Left lung (tissue), 10 donors: ENCODE measurements around the gene ZNF608. TPM values are rescaled to one million over a fixed set of nuclear protein-coding genes. Genes with fewer than 3 reads are reported as not detected.

Source experiments
- ATAC-seq: fragments of 200-7000 bp; cut with Tn5 transposase; one replicate; pipeline ENCODE4 v1.9.1; 2020; ENCODE audit warnings: moderate library complexity
- DNase-seq, 4 donors: peaks; one replicate each; pipeline ENCODE4 v3.0.0-alpha.2; 2013 to 2020
- H3K27ac ChIP-seq, 2 donors: fragments of 200-600 bp; sonication (generic) in 1 of 2; one replicate each; pipeline versions ENCODE4 v1.5.0 to v1.8.0; 2020 to 2021
- H3K27me3 ChIP-seq, 2 donors: fragments of 200-600 bp; sonication (generic) in 1 of 2; one replicate each; pipeline versions ENCODE4 v1.5.0 to v1.8.0; 2020 to 2021
- H3K36me3 ChIP-seq, 2 donors: fragments of 200-600 bp; sonication (generic) in 1 of 2; one replicate each; pipeline versions ENCODE4 v1.5.0 to v1.8.0; 2020 to 2021
- H3K4me1 ChIP-seq, 2 donors: fragments of 200-600 bp; one replicate each; pipeline ENCODE4 v1.8.0; 2021
- H3K4me3 ChIP-seq, 2 donors: fragments of 200-600 bp; sonication (generic) in 1 of 2; one replicate each; pipeline versions ENCODE4 v1.5.0 to v1.8.0; 2020 to 2021; ENCODE audit warnings: mild to moderate bottlenecking in 1 of 2
- H3K9me3 ChIP-seq, 2 donors: fragments of 200-600 bp; sonication (generic) in 1 of 2; one replicate each; pipeline versions ENCODE4 v1.5.0 to v1.8.0; 2020 to 2021
- CTCF ChIP-seq, 2 donors: fragments of 200-600 bp; sonication (generic) in 1 of 2; IDR thresholded peaks; one replicate each; pipeline versions ENCODE4 v1.5.0 to v1.8.0; 2021; ENCODE audit warnings: antibody characterized with exemption in 2 of 2
- intact Hi-C, 2 donors: fragments of 100-400 bp; cut with DNase I; formaldehyde crosslinking; loops; one replicate each; pipeline versions ENCODE4 v1.11.2 to v1.14.2; 2022
- polyA plus RNA-seq, 6 donors: library from polyadenylated mRNA; unstranded; fragments of 120-200 nt; gene quantifications; one replicate each; pipeline ENCODE4 v1.2.1, GENCODE V29; 2013; ENCODE audit not compliant: insufficient read length in 6 of 6
- total RNA-seq, 2 donors: library from RNA; stranded (reverse); fragmentation: NEBNext Ultra II Directional; extraction: Animal tissue kit (Norgen Biotek cat#: 25700); gene quantifications; one replicate each; pipeline ENCODE4 v1.2.1, GENCODE V29; 2021
- donor health status: DM: no; HTN: yes; CAD: no.
- donor health status: DM: no; HTN: no; CAD: no.

The ZNF608 gene
- total and polyA plus RNA-seq, 8 donors: 21.9 to 109 (median 96.6) TPM

GRCh38 chr5:124736805-124737188 is 9.6 kb downstream of the ZNF608 start:
- no peaks in the 10 kb centered on the region for H3K36me3 ChIP-seq
- no peak for DNase-seq
- no peak for ATAC-seq
- H3K4me3 ChIP-seq: no peak overlapping the region
- H3K27me3 ChIP-seq: peaks cover 0 to 5% of the 10 kb centered on the region in 2 donors
- H3K27ac ChIP-seq: peak overlapping the region; percentile 31 to 63
- intact Hi-C loops: no loop called here
- H3K4me1 ChIP-seq: peaks cover 9 to 67% of the 10 kb centered on the region in 2 donors
- H3K9me3 ChIP-seq: no peaks in the 10 kb centered on the region
- TF ChIP-seq CTCF (IDR thresholded peaks at IDR 0.05): no peak

GRCh38 chr5:124736082-124736804 is 10.2 kb downstream of the ZNF608 start:
- H3K9me3 ChIP-seq: no peaks in the 10 kb centered on the region
- ATAC-seq: peak; percentile 20
- H3K36me3 ChIP-seq: no peaks in the 10 kb centered on the region
- peaks cover 0 to 5% of the 10 kb centered on the region in 2 donors for H3K27me3 ChIP-seq
- peak overlapping the region; percentile 31 to 63 for H3K27ac ChIP-seq
- TF ChIP-seq CTCF (IDR thresholded peaks at IDR 0.05): no peak
- no peak for DNase-seq
- intact Hi-C loops: no loop called here
- H3K4me3 ChIP-seq: no peak overlapping the region
- H3K4me1 ChIP-seq: peaks cover 8 to 63% of the 10 kb centered on the region in 2 donors

GRCh38 chr5:124735169-124735858 is 11.1 kb downstream of the ZNF608 start:
- Histone ChIP-seq H3K9me3 (no peaks in the 10 kb centered on the region), H3K4me1 (peaks cover 8 to 68% of the 10 kb centered on the region in 2 donors), H3K4me3 (peak overlapping the region in 1 of 2 donors; percentile 8), H3K27ac (peak overlapping the region; percentile 30 to 63), H3K36me3 (no peaks in the 10 kb centered on the region), H3K27me3 (peaks cover 0 to 5% of the 10 kb centered on the region in 2 donors)
- intact Hi-C loops: no loop called here
- DNase-seq (no peak), ATAC-seq (peak; percentile 36)
- no peak for TF ChIP-seq CTCF (IDR thresholded peaks at IDR 0.05)

GRCh38 chr5:124734574-124735168 is 11.8 kb downstream of the ZNF608 start:
- intact Hi-C loops: no loop called here
- Histone ChIP-seq H3K27me3 (peaks cover 0 to 5% of the 10 kb centered on the region in 2 donors), H3K36me3 (no peaks in the 10 kb centered on the region), H3K9me3 (no peaks in the 10 kb centered on the region), H3K27ac (peak overlapping the region in 1 of 2 donors; percentile 30), H3K4me1 (peaks cover 8 to 64% of the 10 kb centered on the region in 2 donors), H3K4me3 (peak overlapping the region in 1 of 2 donors; percentile 8)
- no peak for TF ChIP-seq CTCF (IDR thresholded peaks at IDR 0.05)
- ATAC-seq (no peak), DNase-seq (no peak)

- Histone ChIP-seq H3K4me1 (peaks cover 8 to 52% of the 10 kb centered on the region in 2 donors), H3K27me3 (peaks cover 0 to 5% of the 10 kb centered on the region in 2 donors), H3K36me3 (no peaks in the 10 kb centered on the region), H3K27ac (no peak overlapping the region), H3K9me3 (no peaks in the 10 kb centered on the region), H3K4me3 (no peak overlapping the region)
- intact Hi-C loops: no loop called here
- ATAC-seq (no peak), DNase-seq (no peak)
- TF ChIP-seq CTCF (IDR thresholded peaks at IDR 0.05): no peak
Observed at GRCh38 chr5:124733329-124733650, 13.1 kb downstream of the ZNF608 start.
